ENCODE data around the gene CRACR2B. TPM values are rescaled to one million over a fixed set of nuclear protein-coding genes. Genes with fewer than 3 reads are reported as not detected.

CRACR2B gene
- total RNA-seq, 1 experiment from 2014 or later: 5.0 TPM

DNA sequence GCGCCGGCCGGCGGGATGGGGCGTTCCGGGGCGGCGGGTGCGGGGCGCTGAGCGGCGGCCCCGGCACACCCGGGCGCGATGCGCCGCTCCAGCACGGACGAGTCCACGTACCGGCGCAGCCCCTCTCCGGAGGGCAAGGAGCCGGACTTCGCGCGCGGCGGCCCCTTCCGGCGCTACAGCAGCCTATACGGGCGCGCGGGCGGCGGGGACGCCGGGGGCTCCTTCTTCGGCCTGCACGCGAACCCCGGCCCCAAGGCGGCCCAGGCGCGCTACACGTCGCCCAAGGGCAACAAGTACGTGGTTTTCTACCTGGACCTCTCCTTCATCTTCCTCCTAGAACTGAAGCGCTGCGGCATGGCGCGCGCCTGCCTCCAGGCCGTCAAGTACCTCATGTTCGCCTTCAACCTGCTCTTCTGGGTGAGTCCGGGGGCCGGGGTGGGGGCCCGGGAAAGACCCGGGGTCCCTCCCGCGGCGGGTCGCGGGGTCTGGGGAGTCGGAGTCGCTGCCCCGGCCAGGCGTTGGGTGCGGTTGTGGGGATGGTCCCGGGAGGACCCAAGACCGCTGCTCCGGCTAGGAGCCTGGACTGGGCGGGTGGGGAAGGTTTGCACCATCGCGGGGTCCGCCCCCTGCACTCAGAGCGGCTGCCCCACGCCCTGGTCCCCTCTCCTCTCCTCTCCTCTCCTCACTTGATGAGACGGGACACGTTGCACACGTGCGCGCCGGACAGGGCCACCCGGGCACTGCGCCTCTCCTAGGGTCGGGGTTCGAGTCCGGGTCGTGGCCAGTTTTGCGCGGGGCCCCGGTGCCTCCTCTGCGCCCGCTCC lies 22.4 kb downstream of the CRACR2B start:
- DNase-seq (ENCODE audit: extremely low read depth, low read depth): no peak

- no peak for DNase-seq (ENCODE audit: extremely low read depth, low read depth)
Observed at GRCh38 chr11:850775-851763, 23.4 kb downstream of the CRACR2B start.

DNA sequence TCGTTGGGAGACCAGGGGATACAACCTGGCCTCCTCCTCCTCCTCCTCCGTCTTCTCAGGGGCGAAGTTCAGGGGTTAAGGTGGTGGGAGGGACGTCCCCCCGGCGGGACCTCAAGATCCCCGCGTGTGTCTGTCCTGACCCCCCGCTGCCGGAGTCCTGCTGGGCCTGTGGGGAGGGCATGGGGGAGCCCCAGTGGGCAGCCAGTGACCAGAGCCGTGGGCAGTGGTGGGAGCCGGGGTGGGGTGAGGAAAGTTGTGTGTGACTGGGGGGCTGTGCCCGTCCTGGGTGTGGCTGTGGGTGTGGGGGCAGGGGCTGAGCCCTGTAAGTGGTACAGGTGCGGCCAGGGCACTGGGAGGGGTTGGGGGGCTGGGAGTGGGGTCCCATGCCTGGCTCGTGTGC lies 25.0 kb downstream of the CRACR2B start:
- no peak for DNase-seq (ENCODE audit: extremely low read depth, low read depth)

GRCh38 chr11:853682-854448 lies 26.1 kb downstream of the CRACR2B start:
- DNase-seq (ENCODE audit: extremely low read depth, low read depth): no peak

DNA sequence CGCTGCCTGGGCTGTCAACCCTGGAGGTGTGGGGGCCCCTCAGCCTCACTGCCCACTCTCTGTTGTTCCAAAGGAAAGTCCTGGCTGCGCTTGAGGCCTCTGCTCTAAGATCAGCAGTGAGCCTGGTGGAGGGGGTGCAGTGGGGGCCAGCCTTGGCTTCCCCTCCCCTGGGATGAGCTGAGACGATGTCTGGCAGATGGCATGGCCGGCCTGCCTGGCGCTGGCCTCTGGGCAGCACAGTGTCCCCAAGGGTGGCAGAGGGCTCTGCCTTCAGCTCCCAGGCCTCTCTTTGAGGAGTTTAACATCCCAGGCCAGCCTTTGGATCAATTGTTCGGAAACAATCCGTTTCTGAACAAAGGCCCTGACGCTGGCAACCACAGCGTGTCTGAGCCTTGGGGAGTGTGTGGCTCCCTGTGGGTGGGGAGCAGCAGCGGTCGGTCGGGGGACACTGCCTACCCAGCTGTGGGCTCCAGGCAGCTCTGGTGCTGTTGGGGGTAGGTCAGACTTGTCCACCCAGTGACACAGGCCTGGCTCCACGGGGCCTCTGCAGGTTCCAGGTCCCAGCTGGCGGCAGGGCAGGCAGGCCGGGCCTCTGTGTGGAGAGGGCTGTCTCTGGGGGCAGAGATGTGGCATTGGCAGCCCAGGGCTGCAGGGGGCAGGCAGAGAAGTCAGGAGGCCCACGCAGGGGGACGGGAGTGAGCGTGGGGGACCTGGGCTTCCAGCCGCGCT lies 27.0 kb downstream of the CRACR2B start:
- DNase-seq (ENCODE audit: extremely low read depth, low read depth): no peak

DNA sequence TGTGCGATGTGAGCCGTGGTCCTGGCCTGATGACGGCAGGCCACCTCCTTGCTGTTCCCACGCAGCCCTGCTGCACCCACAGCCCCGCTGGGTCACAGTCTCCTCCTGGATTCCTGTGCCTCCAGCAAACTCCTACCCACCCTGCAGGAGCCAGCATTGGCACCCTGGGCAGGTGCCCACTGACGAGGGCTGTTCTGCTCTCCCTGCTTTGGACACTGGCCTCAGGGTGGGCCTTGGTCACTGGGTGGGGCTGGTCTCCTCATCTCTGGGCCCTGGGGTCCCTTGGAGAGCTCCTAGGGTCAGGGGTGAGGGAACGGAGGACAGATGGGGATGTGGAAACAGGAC lies 27.6 kb downstream of the CRACR2B start:
- no peak for DNase-seq (ENCODE audit: extremely low read depth, low read depth)

GRCh38 chr11:855796-856195 lies 28.1 kb downstream of the CRACR2B start:
- DNase-seq (ENCODE audit: extremely low read depth, low read depth): no peak

DNA sequence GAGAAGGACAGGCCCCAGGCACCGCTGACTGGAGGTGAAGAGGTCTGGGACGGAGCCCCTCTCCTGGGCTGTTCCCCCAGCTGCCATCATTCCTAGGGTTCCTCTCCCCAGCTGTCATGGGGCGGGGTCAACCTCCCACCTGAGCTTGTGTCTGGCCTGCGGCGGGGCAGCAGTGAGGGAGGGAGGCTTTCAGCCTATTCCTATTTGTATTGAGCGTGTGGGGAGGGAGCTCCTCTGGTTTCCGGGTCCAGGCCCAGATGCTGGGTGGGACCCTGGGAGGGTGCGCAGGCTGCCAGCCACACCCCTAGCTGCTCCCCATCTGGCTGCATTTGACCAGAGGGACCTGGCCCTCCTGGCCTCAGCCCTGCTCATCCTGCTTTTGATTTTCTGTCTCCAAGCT lies 28.7 kb downstream of the CRACR2B start:
- no peak for DNase-seq (ENCODE audit: extremely low read depth, low read depth)

GRCh38 chr11:858053-858761 lies 30.5 kb downstream of the CRACR2B start:
- DNase-seq (ENCODE audit: extremely low read depth, low read depth): no peak

DNA sequence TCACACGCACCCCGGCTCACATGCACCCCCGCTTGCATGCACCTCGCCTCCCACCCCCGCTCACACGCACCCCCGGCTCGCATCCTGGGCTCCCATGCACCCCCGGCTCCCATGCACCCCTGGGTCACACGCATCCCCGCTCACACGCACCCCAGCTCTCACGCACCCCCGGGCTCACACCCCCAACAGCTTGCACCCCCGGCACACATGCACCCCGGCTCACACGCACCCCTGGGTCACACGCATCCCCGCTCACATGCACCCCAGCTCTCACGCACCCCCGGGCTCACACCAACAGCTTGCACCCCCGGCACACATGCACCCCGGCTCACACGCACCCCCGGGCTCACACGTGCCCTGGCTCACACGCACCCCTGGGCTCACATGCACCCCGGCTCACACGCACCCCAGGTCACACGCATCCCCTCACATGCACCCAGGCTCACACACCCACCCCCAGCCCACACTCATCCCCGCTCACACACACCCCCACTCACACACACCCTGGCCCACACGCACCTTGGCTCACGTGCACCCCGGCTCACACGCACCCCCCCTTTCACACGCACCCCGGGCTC lies 31.1 kb downstream of the CRACR2B start:
- no peak for DNase-seq (ENCODE audit: extremely low read depth, low read depth)

GRCh38 chr11:859394-860131 lies 31.8 kb downstream of the CRACR2B start:
- DNase-seq (ENCODE audit: extremely low read depth, low read depth): no peak

- DNase-seq (ENCODE audit: extremely low read depth, low read depth): no peak
Observed at GRCh38 chr11:860234-861104, 32.8 kb downstream of the CRACR2B start.

DNA sequence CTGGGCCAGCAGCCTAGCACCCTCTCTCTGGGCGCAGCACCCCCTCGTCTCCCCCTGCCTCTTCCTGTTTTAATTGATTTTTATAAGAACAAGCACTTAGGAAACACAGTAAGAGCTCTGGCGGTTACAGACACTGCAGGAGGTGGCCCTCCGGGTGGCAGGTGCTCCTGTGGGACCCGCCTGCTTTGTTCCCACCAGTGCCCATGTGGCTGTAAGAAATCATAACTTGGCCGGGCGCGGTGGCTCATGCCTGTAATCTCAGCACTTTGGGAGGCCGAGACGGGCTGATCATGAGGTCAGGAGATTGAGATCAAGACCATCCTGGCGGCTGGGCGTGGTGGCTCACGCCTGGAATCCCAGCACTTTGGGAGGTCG lies 33.4 kb downstream of the CRACR2B start:
- no peak for DNase-seq (ENCODE audit: extremely low read depth, low read depth)

DNA sequence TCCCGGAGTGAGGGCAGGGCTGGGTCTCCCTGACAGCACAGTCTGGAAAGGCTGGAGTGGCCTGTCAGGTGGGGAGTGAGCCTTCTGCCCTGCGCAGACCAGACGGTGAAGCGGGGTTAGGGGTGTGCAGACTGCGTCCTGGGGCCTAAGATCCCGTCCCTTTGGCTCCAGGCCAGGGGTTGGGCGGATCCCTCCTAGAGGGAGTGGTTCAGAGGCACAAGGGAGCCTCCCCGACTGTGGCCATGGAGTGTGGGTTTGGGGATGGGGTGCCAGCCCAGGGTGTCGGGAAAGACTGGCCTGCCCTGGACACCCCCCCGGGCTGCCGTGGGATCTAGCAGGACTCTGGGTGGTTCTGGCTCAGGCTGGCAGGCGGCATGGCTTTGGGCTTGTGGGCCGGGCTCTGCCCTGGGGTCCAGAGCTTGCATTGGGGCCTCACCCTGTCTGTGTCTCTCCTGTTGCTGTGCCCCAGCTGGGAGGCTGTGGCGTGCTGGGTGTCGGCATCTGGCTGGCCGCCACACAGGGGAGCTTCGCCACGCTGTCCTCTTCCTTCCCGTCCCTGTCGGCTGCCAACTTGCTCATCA lies 34.5 kb downstream of the CRACR2B start:
- no peak for DNase-seq (ENCODE audit: extremely low read depth, low read depth)

- DNase-seq (ENCODE audit: extremely low read depth, low read depth): no peak
Observed at GRCh38 chr11:862696-863022, 34.9 kb downstream of the CRACR2B start.

- no peak for DNase-seq (ENCODE audit: extremely low read depth, low read depth)
Observed at GRCh38 chr11:863023-863909, 35.5 kb downstream of the CRACR2B start.
